ENCODE measurements around the gene C7.

Gene C7

DNA sequence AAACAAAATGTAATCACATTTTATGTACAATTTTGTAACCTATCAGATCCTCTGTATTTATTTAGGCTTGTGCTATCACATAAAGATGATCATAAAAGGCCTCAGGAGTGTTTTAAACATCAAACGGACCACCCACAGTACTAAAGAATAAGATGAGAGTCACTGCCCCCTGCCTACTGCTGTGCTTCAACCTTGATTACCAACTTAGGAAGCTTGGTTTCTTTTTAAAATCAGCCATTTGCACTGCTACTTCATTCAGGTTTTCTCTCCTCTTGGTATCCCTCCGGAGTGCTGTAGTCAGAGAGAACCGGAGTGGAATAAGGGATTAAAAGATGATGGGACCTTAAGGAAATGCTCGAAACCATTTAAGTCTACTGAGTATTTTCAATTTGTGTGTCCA, 6.9 kb downstream of the C7 start:
- DNase-seq, result no peak

GRCh38 chr5:40928886-40929448, 19.7 kb downstream of the C7 start:
- DNase-seq, result no peak

GRCh38 chr5:40932766-40933165, 23.5 kb downstream of the C7 start:
- no peak for DNase-seq

DNA sequence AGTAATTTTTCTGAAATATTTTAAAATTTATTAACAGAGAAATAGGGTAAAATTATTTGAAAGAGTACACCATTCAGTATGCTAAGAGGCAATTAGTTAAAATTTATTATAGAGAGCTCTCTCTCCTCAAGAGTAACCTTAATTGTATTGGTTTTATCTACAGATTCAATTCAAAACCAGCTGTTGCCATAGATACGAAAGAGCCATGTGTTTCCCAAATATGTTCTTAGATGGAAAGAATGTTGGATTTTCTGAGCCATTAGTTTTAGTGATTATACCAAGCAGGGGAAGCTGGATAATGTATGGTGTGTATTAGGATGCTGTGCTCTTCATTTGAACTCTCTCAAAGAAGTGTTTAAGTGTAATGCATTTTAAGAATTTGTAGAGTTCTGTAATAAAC, 27.8 kb downstream of the C7 start:
- no peak for DNase-seq

GRCh38 chr5:40939753-40940152, 30.5 kb downstream of the C7 start:
- no peak for DNase-seq

- no peak for DNase-seq
Measured at GRCh38 chr5:40945111-40945510, 35.8 kb downstream of the C7 start.

DNA sequence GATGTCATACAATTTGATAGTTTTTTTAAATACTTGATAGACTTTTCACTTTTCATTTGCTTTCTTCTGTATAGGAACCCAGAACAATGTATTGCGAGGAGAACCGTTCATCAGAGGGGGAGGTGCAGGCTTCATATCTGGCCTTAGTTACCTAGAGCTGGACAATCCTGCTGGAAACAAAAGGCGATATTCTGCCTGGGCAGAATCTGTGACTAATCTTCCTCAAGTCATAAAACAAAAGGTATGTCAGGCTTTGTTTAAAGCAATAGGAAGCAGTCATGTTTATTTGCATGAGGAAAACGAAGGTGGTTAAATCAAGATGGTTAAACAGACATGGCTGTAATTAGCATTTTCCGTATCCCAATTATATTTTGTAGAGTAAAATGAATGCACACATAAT, 46.0 kb downstream of the C7 start:
- no peak for DNase-seq

- DNase-seq, result no peak
Measured at GRCh38 chr5:40957048-40957447, 47.8 kb downstream of the C7 start.

DNA sequence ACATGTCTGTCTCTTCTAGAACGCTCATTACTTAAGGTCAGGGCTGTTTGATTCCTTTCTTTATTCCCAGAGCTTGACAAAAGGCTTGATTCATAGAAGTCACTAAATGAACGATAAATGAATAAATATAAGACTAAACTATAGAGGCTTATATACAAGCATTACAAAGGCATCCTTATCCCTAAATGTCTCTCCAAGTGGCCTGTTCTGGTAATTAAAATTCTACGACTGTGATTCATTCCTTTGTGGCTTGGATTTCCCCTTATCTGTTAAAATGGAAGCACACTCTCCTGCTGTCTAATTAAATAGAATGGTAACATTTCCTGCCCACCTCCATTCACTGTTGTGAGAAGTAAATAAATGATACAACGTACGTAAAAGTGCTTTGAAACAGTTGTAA, 49.5 kb downstream of the C7 start:
- no peak for DNase-seq

DNA sequence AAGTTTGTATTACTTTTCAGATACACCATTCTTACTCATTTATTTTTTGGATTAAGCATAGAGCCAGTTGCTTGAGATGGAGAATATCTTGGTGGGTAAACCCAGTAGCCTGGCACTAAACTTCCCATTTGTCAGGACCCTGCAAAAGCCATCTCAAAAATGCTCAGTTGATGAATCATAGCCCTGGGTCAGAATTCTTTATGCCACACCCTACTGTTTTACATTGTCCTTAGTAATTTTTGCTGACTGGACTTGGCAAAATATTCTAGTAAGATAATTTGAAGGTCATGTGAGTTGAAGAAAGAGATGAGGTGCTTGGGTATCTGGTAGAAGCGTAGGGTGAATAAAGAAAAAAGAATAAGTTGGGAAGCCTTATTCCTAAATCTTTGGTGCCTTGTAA, 50.7 kb downstream of the C7 start:
- no peak for DNase-seq

- no peak for DNase-seq
Measured at GRCh38 chr5:40962207-40962955, 53.1 kb downstream of the C7 start.

GRCh38 chr5:40972434-40972833, 63.1 kb downstream of the C7 start:
- no peak for DNase-seq

DNA sequence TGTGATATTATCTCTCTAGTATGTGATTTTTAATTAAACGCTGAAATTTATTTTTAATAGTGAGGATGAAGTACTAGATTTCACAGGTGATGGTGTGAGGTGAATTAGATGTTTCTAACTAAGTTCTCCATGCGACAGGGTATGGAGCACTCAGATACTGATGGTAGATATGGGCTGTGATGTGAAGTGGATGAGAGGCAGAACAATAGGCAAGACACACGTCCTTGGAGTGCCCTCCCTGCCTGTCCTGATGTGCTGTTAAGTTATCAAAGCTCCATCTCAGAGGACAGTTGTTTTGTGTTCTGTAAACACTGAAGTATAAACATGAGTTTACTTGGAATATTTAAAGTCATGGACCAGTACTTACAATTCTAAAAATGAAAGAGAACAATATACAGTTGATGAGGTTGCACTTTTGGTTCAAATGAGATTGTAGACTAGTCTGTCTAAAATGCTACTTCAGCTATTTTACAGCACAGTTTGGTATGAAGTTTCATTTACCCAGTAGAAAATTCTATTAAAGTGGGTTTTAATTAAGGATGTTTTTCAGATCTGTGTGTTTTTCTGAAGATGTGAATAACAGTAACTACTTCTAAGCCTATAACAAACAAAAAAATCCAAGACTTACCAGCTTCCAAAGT, 64.2 kb downstream of the C7 start:
- DNase-seq, result no peak

DNA sequence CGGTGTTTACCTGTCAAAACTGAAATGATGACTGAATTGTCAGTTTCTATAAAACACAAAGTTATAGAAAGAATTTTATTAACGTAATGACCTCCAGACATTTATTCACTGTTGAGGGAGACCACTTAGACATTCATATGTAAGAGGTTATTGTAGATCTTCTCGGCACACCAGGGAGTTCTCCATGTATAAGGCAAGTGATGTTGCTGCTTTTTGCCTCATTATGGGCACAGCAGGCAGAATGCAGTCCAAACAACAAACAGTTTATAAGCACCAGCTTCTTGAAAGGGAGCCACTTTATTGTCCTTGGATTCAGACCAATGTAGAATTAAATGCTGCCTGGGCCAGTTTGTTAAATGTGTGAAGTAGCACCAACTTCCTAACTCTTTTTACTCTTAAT, 66.7 kb downstream of the C7 start:
- no peak for DNase-seq

DNA sequence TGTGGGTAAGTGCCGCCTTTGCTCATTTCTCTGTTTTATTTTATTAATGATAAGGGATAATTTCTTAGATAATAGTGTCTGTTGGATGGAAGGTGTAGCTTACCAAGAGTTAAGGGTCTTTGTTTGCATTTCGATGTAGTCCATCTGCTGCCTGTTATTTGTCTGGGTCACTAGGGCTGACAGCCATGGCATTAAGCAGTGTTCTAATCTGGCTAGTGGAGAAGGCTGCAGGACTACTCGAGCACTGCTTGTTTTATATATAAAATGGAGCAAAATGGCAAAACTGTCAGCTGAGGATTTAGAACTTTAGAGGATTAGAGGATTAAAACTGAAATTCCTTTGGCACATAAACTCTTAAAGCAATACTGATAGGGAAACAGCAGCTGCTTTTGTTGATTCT, 67.5 kb downstream of the C7 start:
- no peak for DNase-seq

DNA sequence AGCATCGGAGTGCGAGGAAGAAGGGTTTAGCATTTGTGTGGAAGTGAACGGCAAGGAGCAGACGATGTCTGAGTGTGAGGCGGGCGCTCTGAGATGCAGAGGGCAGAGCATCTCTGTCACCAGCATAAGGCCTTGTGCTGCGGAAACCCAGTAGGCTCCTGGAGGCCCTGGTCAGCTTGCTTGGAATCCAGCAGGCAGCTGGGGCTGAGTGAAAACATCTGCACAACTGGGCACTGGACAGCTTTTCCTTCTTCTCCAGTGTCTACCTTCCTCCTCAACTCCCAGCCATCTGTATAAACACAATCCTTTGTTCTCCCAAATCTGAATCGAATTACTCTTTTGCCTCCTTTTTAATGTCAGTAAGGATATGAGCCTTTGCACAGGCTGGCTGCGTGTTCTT, 72.1 kb downstream of the C7 start:
- no peak for DNase-seq

GRCh38 chr5:40983781-40984180, 74.5 kb downstream of the C7 start:
- DNase-seq, result no peak

- no peak for DNase-seq
Measured at GRCh38 chr5:40984884-40985283, 75.6 kb downstream of the C7 start.

- no peak for DNase-seq
Measured at GRCh38 chr5:40985501-40985900, 76.2 kb downstream of the C7 start.

- DNase-seq, result no peak
Measured at GRCh38 chr5:40986666-40987065, 77.4 kb downstream of the C7 start.

DNA sequence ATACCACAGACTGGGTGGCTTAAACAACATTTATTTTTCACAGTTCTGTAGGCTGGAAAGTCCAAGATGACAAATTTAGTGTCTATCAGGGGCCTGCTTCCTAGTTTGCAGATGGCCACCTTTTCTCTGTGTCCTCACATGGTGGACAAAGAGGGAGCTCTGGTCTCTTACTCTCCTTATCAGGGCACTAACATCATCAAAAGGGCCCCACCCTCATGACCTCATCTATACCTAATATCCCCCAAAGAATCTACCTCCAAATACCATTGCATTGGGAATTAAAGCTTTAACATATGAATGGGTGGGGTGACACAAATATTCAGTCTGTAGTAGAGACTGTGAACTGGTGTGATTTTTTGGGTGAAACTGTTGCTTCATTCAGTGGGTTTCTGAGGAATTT, 78.1 kb downstream of the C7 start:
- DNase-seq, result no peak

DNA sequence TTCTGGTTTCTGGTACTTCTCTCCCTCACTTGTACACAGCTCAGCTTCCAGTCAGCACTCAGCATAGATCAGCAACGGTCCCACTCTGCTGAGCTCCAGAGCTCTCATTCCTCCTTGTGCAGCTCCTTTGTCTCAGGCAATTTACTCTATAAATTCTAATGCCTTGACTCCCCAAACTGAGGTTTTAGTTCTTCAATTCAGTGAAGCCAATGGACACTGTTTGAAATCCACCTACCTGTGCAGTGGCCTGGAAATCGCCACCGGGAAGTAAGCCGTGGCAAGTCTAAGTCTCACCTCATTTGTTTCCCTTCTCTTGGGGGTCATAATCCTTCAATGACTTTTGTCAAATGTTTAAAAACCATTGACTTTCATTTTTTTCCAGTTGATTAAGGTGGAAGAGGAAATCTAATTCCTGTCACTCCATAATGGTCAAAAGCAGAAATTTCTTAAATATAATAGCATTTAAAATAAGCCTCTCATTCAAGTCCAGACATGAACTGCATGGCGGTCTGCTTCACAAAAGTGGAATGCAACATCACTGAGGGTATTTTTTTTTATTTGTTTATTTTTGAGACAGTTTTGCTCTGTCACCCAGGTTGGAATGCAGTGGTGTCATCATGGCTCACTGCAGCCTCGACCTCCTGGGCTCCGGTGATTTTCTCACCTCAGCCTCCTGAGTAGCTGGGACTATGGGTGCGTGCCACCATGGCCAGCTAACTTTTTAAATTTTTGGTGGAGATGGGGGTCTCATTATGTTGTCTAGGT, 79.6 kb downstream of the C7 start:
- DNase-seq, result no peak

- no peak for DNase-seq
Measured at GRCh38 chr5:40991168-40991980, 82.1 kb downstream of the C7 start.
